ENCODE data around the gene TNPO2.

TNPO2 gene

DNA sequence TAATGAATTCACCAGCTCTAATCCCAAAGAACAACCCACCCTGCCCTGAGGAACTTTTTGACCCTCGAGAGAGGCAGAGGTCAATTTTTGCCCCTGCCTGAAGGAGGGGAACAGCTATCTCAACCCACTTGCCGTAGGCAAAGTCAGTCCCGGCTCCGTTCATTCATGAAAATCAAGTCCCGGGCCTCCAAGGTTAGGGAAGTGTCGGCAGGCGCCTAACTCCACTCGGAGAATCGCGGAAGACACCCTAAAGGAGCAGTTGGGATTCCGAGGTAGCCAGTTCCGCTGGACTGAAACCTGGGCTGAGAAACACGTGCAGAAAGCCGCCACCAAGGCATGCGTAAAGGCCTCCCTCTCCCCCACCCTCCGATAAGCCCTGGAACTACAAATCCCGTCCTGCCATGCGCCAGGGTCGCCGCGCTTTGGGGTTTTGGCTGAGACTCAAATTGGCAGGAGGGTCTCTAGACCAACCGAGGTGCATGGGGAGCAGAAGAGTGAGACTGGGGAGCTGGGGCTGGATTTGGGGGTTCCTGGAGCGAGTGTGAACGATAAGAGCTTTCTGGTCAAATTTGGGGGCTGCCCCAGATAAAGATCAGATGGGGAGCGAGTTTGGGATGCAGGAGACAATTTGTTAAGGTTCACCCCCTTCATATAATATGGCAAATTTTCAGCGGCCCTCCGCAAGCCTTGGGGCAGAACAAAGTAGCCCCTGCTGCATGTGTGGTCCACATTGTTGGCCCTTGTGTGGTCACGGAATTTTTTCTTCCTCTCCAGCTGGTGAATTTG lies at the start of gene TNPO2:
Gene TNPO2, minus strand, starts transcription at position 292 of the 786 bp plus-strand sequence. CDS start 2,955 bp downstream, outside the sequence.
- ATAC-seq = peak; percentile 55 to 63

DNA sequence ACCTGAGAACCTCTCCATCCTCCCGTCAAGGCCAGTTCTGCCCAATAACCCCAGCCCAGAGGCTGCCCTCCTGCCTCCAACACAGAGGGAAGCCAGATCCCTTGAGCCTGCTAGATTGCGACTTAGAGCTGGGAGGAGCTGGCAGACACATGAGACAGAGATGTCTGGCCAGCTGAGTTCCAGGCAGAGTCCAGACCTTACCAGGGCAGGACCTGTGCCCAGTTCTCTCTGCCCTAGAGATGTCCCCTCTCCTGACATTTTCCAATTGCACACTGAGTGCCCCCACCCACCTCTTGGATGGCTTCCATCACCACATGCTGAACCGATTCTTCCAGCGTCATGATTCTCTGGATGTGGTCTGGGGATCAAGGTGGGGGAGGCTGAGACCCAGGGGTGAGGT lies 48.6 kb upstream of the TNPO2 start:
- ATAC-seq = no peak

DNA sequence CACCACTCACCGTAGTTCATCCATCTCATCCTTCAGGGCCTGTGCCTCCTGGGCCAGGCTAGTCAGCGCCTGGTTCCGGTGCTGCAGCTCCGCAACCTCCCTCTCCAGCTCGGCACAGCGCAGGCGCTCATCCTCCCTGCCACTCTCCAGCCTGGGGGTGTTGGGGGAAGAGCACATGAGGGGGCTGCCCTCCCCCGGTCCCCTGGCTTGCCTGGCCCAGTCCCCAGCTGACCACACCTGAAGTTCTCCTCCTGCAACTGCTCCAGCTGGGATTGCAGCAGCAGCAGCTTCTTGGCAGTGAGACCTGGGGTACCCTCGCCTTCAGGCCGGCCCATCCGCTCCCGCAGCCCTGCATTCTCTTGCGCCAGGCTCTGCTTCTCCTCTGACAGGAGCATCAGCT lies 47.2 kb upstream of the TNPO2 start:
- no peak for ATAC-seq

DNA sequence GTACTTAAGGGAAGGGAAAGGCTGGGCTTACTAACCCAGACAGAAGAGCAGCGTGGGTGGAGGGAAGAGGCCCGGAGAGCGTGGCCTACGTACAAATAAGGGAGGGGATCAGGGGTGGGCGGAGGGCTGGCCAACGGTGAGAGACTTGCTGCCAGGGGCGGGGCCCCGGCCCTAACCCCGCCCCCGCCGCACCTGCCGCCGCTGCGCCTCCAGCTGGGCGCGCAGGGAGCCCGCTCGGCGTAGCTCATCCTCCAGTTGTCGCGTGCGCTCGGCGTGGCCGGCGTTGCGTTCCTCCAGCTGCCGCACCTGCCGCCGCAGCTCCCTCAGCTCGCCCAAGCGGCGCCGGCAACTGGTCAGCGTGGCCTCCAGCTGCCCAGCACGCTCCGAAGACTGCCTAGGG lies 46.0 kb upstream of the TNPO2 start:
- peak; percentile 85 to 90 for ATAC-seq

DNA sequence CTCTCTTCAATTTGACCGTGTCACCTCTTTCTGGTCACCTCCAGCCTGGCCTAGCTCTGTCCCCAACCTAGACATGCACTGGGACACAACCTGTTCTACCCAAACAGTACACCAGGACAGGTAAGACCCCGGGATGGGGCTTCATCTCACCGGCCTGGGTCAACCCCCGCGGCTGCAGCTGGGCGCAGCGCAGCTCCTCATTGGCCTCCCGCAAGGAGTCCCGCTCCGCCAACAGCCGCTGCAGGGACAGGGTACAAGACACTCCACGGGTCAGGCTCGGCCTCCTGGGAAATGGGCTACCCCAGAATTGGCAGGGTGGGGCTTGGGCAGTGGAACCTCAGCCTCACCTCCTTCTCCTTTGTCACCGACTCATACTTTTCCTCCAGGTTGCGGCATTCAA lies 43.9 kb upstream of the TNPO2 start:
- no peak for ATAC-seq

DNA sequence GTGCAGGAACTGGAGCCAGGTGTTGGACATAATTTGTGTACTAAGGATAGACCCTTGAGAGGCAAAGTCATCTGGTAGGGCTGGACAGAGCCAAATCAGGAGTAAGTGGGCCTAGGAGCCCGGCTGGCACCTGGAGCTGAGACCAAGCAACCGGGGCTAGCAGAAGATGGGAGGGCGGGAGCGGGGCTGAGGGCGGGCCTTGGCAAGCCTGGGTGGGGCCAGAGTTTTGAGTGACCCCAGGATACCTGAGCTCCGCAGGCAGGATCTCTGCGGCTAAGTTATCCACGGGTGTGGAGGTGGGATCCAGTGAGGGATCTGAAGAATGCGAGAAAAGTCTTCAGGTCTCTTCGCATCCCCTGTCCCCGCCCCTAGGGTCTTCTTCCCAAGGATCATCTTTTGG lies 43.4 kb upstream of the TNPO2 start:
- ATAC-seq = no peak

DNA sequence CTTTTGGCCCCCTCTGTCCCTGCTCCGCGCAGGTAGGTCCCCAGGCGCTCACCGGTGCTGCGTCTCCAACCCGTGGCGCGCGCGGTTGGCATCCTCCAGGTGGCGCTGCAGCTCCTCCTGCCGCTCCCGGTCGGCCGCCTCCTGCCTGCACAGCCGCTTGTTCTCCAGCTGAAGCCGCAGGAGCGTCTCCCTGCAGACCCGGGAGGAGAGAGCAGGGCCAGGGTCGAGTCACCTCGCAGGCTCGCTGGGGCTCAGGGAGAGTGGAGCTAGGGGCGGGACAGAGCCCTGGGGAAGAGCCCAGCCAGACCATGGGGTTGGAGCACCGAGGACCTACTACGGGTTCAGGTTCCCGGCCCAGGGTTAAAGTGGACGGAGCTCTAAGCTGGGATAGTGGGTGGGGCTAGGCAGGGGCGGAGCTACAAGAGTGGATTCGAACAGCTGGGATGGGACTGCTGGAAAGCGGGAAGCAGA lies 42.4 kb upstream of the TNPO2 start:
- peak in 1 of 2 donors; percentile 55 for ATAC-seq

DNA sequence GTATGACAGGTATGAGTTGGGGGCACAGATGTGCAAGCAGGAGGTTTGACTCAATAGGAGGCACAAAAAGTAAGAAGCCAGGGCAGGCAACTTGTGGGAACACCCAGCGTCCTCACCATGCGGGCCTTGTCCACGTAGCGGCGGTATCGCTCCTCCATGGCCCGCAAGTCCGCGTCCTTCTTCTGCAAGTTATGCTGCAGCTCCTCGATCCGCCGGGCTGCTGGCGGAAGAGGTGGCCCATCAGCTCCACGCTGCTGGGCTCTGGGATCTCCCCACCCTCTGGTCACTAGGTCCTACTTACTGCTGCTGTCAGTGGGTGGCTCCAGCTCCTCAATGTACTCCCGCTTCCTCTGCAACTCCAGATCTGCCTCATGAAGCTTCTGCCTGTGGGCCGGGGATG lies 41.0 kb upstream of the TNPO2 start:
- ATAC-seq = no peak

DNA sequence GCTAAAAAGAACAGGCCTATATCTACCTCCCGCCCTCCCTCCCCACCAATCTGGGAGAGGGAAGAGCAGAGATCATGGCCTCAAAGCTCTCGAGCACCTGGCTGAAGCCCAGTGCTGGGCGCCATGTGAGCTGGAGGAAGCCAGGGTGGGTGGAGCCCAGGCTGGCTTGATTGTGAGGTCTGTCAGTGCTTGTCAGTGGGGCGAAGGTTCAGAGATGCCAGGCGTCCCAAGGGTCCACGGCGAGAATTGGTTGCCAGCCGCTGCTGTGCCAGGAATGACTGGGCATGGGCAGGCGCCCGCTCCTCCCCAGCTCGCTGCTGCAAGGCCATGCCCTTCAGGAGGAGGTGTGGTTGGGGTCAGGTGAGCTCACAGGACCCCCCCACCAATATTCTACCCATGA lies 39.4 kb upstream of the TNPO2 start:
- ATAC-seq = no peak

DNA sequence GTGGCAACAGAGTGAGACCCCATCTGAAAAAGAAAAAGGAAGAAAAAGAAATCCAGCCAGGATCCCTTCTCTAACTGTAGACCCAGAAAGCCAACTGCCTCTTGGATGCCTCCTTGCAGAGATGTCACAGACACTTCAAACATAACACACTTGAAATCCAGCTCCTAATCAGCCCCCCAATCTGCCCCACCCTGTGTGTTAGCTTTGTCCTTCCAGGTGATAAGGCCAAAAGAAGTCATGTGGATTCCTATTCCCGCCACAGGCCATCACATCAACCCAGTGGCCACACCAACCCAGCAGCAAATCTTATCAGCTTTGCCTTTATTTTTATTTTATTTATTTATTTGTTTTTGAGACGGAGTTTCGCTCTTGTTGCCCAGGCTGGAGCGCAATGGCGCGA lies 36.0 kb upstream of the TNPO2 start:
- ATAC-seq = no peak

DNA sequence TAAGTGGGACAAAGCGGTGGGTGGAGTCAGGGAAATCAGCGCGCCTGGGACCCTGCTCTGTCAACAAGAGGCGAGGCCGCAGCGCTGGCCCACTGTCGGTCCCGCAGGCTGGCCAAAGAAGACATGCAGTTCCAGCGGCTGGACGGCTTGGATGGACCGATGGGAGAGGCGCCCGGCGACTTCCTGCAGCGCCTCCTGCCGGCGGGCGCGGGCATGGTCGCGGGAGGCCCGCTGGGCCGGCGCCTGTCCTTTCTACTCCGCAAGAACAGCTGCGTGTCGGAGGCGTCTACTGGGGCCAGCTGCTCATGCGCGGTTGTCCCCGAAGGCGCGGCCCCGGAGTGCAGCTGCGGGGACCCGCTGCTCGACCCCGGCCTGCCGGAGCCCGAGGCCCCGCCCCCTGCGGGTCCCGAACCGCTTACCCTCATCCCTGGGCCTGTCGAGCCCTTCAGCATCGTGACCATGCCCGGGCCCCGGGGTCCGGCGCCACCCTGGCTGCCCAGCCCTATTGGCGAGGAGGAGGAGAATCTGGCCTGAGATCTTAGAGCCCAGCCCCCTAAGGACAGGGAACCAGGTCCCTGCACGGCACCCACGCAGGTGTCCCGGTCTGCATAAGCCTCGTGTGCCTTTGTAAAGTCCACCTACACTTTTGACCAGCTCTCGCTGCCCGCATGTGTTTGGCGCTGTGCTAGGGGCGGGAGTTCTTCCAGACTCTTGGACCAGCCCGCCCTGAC lies 34.0 kb upstream of the TNPO2 start:
- ATAC-seq = peak; percentile 75 to 78

DNA sequence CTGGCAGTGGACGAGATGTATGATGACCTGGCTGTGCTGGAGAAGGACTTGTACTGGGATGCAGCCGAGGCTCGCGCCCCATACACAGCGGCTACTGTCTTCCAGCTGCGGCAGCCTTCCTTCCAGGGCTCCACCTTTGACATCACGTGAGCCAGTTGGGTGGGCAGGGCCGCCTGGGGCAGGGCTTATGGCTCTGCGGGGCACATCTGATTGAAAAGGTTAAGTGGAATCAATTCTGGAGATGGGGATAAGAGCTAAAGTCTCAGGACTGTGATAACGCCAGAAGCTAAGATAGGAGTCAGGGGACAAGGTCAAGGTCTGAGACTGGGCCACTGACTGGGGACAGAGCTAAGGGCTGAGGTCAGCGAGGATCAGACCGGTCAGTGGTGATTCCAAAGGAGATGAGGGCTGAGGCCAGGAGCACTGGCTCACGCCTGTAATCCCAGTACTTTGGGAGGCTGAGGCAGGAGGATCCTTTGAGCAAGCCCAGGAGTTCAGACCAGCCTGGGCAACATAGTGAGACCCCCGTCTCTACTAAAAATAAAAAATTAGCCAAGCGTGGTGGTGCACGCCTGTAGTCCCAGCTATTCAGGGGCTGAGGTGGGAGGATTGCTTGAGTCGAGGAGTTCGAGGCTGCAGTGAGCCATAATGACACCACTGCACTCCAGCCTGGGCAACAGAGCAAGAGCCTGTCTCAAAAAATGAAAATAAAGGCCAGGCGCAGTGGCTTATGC lies 32.6 kb upstream of the TNPO2 start:
- no peak for ATAC-seq

DNA sequence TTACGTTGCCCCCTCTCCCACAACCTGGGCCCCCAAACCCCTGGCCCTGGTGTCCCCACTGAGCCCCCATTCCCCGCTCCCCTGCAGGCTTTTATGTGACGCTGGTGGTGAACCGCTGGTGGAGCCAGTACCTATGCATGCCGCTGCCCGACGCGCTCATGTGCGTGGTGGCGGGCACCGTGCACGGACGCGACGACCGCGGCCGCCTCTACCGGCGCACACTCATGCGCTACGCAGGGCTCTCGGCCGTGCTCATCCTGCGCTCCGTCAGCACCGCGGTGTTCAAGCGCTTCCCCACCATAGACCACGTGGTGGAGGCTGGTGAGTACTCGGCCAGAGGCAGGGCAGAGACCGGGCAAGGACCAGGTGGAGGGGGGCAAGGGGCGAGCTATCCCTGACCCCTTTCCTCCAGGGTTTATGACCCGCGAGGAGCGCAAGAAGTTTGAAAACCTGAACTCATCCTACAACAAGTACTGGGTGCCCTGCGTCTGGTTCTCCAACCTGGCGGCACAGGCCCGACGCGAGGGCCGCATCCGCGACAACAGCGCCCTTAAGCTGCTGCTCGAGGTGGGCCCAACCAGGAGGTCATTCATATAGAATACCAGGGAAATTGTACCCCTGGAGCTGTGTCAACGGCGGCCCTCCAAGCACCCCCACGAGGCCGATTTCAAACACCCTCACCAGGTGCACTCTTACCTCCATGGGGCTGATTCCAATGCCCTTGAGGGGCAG lies 30.9 kb upstream of the TNPO2 start:
- no peak for ATAC-seq

DNA sequence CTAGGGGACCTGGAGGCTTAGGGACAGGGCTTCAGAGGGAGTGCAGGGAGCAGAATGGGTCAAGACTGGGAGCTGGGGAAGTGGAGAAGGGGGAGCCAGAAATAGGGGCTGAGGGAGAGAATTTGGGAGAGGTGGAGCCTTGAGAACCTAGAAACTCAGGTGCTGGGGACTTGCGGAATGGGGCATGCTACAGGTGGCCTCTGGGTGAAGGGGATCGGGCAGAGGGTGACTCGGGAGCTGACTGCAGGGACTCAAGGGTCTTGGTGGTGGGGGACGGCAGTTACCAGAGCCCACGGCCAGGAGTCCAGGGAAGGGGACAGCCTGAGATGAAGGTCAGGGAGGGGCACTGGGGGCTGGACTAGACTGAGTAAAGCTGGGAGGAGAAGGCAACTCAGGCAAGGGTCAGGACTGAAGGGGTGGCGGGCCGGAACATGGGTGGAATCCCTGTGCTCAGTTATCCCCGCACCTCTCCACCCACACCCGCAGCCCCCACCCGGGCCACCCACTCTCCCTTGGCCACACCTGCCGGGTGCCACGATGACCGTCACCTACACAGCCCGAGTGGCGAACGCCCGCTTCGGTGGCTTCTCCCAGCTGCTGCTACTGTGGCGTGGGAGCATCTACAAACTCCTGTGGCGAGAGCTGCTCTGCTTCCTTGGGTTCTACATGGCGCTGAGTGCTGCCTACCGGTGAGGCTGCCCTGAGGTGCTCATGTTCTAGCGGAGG lies 28.5 kb upstream of the TNPO2 start:
- no peak for ATAC-seq

DNA sequence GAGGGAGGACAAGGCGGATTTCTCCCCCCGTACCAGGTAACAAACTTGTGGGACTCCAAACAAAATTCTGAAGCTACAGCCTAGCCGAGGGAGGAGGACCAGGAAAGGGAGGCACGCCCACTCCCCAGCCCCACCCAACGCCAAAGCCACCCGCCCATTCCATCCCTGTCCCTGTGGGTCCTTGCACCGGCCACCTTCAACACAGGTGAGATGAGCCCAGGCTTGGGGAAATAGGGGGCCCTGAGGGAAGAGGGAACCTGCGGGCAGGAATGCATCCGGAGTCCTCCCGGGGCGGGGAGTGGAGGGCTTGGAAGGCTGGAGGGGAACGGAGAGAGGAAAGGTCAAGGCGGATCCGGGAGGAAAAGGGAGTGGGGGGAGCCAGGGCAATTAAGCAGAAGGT lies 27.9 kb upstream of the TNPO2 start, which contains the start of gene BEST2:
Gene BEST2, plus strand, starts transcription at position 157 of the 400 bp plus-strand sequence. CDS start 802 bp downstream, outside the sequence.
- no peak for ATAC-seq

DNA sequence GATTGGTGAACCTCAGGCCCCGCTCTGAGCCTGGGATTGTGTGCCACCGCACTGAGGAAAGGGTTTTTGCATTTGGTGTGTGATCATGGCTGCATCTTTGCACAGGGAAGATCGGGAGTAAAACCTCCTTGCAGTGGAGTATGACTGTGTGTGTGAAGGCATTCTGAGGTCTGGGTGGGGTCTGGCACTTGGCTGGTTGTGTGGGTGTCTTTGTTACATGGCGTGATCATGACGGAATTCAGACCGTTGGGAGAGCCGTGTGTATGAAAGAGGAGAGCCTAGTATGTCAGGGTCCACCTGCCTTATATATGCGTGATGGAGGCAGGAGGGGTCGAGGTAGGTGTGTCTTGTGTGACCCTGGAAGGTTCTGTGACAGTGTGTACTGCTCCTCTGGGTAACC lies 27.1 kb upstream of the TNPO2 start:
- no peak for ATAC-seq

DNA sequence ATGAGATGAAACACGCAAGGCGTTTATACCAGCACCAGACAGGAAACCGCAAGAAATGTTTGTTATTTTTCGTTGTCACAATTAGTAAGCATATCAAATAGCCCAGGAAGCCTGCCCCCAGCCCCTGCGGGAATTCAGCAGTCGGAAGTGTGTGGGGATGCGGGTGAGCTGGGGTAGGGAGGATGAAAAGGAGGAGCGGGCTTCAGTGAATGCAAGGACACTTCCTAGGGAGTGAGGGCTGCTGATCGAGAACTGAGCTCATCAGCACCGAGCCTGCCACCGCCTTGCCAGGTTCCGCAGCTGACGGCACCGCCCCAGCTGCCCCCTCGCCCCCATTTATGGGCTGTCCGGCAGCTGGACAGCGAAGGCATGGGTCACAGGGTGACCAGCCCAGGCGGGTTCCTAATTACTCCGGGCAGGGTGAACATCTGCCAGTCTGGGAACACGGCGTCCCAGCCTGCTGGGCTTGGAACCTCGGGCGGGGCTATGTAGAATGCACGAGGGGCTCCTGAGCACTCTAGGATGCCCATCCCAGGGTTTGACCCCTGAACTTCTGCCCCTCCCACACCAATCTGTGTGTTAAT lies 26.3 kb upstream of the TNPO2 start:
- ATAC-seq = no peak

DNA sequence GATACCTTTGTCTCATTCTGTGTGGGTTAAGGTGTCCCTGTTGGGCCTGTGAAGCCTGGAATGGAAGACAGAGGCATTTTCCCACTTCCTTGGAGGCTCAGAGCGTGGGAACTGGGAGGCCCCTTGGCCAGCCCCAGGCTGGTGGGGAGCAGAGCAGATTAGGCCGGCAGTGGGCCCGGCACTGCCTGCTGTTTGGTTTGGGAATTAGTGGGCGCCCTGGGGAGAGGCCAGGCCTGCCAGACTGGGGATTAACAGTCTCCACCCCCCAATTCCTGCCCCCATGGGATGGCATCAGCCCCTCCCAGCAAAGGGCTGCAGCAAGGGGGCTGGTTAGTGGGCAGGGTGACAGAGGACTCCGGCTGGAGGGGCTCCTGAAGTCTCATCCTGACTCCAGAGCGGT lies 24.8 kb upstream of the TNPO2 start:
- ATAC-seq = no peak

DNA sequence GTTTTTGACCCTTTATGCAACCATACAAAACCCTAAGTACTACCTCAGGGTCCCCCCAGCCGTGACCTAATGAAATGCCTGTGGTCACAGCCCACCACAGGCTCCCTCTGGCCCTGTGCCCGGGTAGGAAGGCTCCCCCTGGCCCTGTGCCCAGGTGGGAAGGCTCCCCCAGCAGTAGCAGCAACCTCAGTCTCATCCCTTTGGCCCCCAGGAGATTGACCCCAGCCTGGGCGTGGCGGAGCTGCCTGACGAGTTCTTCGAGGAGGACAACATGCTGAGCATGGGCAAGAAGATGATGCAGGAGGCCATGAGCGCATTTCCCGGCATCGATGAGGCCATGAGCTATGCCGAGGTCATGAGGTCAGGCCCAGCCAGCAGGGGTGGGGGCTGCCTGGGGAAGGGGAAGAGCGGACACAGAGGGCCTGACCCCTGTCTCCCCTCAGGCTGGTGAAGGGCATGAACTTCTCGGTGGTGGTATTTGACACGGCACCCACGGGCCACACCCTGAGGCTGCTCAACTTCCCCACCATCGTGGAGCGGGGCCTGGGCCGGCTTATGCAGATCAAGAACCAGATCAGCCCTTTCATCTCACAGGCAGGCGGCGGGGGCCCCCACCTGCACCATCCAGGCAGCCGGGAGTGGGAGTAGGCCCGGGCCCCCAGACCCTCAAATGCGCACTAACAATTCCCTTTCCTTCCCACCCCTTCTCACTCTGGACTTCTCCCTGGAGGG lies 21.6 kb upstream of the TNPO2 start:
- no peak for ATAC-seq

DNA sequence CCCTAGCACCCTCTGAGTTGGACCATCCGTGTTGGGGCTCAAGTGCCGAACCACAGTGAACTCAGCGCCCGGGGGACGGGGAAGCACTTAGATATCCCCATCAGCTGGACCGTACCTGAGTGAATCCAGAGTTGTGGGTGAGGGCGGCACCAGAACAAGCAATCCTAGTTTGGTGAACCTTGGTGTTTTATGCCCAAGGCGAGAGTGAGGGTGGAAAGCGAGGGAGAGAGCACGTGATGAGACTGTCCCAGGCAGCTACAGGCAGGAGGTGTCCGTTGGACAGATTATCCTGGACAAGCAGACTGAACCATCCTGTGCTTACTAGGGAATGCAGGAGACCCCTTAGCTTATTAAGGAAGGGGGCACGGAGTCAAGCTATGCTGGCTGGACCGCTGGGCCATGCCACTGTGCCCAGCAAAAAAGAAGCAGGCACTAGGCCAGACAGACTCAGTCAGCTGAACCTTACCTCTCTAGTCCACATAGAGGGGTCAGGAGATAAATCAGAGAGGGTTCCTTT lies 14.2 kb upstream of the TNPO2 start:
- no peak for ATAC-seq
